HG02943 (cell line): Measurements from ENCODE around the gene KIRREL3.

ENCODE experiments used
- ATAC-seq: cut with Tn5 transposase; IDR thresholded peaks from one replicate; pipeline ENCODE4 v1.9.1; 2021; ENCODE audit warnings: mild to moderate bottlenecking, low read depth, moderate library complexity; ENCODE audit not compliant: unreplicated experiment

The KIRREL3 gene

DNA sequence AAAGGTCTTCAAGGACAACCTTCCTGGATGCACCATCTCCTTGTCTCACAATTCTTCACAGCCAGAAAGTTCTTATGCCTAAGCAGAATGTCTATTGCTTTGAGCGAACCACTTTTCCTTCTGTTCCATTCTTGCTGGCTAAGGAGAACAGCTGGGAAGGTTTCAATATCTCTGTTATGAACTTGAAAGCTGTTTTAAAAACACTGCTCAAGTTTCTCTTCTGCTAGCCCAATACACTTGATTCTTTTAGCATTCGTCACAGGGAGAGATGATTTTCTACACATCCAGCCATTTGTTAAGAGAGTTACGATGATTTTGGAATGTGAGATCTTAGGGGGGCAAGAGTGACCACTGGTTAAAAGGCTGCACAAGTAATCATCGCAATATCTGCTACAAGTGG lies 249.3 kb downstream of the KIRREL3 start:
- no peak for ATAC-seq

DNA sequence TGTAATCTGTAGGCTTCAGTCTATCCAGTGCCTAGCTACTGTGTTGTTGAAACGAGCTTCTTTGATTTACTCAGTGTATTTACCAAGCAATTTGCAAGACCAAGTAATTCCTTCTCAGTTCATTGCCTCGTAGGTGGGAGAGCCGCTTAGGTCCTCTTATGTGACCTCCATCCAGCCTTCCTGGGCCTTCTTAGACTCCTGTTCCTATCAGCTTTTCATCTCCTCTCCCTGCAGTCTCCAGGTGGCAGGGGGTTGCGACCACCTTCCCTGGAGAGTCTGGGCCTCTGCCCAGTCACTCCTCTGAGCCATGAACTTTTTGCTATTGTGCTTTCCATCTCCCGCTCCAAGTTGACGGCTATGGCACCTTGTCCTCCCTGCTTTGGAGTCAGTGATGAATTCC lies 251.8 kb downstream of the KIRREL3 start:
- no peak for ATAC-seq

DNA sequence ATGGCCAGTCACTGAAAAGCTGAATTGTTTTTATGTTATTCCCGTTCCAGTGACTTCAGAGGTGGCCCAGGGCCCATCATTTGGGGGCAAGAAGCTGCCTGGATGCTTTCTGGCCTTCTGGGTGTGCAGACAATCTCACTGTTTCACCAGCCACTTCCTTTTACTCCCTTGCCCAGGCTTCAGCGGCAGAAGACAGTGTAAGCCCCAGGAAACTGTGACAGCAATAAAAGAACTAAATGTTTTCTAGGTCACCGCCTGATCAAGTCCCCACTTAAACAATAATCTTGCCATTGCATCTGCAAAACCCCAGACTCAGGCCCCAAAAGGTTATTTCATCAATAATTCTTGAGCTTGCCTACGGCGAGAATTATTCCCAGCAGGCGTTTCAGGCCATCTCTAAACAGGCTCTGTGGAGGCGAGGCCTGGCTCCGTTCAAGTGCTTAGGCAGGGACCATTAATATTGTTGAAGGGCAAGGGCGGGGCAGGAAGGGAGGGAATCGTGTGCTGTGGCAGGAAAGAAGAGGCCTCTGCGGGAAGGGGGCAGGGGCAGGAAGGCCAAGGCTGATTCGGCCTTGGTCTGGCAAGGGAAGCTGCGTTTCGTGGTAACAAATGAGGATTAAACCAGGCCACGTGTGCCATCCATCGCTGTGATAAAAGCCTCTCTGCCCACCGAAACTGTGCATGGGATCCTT lies 252.3 kb downstream of the KIRREL3 start:
- ATAC-seq, result no peak

DNA sequence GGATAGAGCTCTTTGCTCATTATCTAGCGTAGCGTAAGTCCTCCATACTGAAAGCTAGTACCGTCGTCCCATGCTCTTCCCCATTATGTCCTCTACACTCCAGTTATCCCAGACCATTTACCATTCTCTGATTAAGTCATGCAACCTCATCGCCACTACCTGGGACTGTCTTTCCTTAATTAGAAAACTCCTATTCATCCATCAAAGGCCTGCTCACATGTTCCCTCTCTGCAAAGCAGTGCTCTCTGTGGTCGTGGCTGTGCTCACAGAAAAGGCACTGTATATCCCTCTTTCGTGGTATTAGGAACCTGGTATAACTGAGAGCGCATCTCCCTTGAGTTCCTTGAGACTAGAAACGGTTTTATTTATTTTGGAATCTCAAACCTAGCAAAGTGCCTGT lies 253.3 kb downstream of the KIRREL3 start:
- no peak for ATAC-seq

DNA sequence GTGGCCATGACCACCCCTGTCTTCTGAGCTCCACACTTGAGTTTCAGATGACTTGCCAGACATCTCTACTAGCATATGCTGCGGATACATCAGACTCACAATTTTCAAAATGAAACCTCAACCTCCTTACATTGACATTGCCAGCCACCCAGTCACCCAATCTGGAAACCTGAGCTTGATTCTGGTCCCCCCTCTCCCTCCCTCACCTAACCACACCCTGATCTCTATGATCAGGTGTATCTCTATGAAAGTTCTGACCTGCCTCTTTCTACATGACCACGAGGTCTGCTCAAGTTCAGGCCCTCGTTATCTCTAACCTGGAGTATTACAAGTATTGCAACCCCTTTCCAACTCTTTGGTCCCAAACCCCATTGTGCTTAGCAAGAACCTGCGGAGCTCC lies 254.1 kb downstream of the KIRREL3 start:
- ATAC-seq, result no peak

DNA sequence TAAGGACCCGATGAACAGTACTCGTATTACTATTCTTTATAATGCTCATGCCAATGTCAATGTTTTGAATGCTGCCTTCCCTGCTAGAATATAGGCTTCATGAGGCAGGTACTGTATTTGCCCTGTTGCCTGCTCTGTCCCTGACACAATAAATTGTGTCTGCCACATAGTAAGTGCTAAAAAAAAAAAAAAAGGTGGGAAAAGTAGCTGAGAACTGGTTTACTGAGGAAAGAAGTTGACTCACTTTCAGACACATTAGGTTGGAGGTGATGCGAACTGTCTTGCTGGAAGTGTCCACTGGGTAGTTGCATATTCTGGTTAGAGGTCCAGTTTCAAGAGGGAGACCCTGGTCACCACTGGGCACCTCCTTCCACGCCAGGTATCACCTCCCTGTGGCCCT lies 255.9 kb downstream of the KIRREL3 start:
- no peak for ATAC-seq

DNA sequence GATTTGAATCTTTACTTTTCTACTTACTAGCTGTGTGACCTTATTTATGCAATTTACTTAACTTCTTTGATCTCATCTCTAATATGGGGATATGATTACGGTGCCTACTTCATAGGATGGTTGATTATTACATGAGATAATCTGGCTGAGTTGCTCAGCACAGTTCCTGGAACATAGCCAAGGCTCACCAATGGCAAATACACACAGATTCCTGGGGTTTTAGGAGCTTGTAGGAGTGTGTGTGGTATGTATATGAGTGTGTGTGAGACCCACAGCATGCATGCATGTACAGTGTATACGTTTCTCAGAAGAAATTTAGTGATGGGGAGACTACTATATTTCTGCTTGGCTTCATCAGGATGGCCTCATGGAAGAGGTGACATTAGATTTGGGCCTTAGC lies 256.9 kb downstream of the KIRREL3 start:
- no peak for ATAC-seq

DNA sequence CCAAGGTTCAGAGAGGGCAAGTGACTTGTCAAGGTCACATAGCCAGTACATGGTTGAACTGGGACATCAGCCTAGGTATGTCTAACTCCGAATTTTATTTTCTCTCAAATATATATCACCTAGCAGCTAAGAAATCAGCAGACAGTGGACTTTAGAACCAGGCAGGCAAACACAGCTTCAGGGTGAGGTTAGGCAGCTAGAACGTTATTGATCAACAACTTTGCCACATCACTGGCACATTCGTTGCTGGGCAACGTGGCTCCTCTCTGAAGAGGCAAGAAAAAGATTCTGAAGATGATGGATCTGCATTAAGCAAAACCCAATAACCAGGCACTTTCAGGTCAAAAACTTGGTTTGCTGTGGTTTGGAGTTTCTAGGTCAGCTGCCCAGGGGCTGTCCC lies 258.0 kb downstream of the KIRREL3 start:
- no peak for ATAC-seq

DNA sequence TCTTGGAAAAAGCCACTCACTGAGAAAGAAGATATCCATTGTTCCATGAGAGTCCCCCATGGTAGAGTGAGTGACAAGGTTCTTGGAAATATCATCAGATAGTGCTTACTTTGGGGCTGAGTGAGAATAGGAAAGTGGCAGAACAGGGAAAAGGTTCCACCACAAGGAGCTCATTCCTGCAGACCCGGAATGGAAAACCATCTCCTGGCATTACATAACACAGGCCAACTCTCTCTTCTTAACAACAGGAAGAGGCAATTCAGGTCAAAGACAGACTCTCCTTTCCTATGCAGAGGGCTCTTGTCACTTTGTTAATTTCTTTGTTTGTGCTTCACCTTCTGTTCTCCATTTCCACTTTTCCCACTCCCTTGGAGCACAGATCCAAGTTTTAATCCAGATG lies 259.7 kb downstream of the KIRREL3 start:
- no peak for ATAC-seq

DNA sequence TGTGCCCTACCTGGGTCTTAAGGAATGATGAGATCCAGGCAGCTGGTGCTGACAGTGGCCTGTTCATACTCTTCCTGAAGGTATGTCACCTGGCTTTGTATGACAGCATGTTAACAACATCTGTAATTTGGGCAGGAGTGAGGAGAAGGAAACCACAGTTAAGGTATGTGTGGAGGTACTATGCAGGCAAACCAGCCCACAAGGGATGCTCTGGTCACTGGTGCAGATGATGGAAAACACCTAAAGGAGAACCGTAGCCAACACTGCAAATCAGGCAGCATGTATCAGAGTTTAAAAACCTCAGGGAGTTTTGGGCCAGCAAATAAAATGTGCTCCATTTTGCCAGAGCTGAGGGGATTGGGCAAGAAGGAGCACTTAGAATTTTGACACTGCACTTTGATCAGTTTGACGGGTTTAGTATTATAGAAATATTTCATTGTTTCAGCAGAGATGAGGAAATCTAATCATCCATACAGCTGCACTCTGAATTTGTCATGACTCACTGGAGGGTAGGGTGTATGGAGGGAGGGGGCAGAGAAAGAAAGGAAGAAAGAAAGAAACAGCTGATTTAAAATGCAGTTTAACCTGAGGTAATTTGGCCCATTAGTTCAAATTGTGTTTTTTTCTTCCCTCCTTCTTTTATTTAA lies 260.9 kb downstream of the KIRREL3 start:
- no peak for ATAC-seq

DNA sequence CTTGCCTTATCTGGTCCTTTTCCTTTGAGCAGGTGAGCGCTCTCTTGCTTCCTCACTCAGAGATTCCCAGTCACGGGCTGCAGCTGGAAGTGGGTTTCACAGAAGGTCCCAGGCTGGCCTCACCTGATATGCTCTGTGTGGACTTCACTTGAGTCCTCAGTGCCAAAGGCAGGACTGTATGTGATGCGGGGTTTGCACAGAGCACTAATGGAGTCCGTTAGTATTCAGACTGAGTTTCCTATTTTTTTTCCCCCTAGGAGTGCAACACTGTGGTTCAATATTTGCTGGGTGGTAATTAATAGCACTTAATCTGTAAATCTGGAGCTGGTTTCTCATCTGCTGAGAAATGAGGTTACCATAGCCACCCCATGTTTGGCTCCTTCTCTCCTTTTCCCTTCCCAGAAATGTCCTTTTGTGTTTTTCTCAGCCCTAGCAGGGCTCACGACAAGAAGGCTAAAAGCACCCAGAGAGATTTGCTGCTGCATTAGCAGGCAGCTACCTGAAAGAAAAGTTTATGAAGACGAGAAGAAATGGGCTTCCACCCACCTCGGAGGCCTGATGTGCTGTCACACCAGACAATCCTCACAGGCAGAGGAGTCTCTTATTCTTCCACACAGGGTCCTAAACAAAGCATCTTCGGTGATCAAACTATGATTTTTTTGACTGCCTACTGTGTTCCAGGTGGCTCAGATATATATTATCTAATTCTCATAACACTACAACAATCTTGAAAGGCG lies 262.1 kb downstream of the KIRREL3 start:
- no peak for ATAC-seq

DNA sequence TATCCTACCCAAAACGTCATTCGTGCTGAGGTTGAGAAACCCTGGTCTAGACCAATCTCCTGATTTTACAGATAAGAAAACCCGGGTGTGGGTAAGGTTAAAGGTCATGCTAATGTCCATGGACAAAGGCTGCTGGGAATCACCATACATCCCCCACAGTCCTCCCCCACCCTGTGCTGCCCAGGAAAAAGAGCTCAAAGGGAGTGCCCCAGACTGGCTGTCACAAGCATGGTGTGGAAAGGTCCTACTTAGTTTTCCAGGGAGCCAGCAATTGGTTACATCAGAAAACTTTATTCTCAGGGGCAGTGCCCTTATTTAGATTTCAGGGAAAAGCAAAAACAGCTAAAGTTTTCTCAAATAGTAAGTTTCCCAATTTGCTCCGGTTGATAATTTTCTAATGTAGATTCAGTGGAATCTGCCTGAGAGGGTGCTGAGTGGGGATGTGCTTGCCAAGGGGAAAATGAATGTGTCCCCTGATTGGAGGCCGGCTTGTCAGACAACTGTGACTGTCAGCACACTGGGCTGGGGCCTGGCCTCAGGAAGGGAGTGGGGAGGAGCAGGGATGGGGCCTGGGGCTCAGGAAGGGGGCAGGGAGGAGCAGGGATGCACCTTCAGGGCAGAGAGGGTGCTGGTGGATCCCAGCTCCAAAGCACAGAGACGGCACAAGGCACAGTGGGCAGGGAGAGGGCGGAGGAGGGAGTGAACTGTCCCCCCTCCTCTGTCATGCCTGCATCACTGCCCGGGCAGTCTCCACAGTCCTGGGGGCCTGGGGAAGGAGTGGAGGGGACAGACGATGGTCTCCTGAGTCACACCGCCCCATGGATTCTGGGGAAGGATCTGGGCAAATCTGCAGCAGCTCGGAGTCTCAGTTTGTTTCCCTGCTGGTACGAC lies 263.6 kb downstream of the KIRREL3 start:
- no peak for ATAC-seq

DNA sequence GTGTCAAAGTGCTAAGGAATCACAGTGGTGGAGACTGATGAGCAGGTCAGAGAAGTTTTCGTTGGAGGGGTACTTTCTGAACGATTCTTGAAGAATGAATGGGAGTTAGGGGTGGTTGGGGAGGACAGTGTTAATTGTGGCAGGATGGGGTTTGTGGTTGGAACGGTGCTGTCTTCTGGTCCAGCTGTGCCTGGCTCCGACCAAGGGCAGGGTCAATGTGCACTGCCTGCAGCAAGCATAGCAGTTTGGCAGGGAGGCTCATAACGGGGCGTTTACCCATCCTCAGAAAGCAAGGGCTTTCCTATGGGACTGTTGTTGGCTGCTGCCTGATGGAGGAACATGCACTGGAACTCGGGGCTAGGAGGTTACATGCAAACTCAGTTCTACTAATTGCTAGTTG lies 265.8 kb downstream of the KIRREL3 start:
- no peak for ATAC-seq

DNA sequence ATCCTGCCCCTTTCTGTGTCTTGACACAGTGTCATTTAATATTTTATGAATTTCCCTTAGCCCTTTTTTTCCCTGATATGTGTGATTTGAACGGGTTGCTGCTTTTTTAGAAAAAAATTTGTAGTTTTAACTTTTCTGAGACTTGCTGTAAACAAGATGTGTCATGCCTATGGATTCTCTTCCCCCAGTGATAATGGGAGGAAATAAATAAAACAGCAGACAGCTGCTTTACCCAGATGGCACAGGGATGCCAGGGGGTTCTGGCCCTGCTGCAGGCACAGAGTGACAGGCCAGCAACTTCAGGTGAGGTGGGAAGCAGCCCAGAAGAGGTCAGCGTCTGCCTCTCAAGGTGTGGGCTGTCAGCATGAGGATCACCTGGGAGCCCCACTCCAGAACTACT lies 266.9 kb downstream of the KIRREL3 start:
- no peak for ATAC-seq

DNA sequence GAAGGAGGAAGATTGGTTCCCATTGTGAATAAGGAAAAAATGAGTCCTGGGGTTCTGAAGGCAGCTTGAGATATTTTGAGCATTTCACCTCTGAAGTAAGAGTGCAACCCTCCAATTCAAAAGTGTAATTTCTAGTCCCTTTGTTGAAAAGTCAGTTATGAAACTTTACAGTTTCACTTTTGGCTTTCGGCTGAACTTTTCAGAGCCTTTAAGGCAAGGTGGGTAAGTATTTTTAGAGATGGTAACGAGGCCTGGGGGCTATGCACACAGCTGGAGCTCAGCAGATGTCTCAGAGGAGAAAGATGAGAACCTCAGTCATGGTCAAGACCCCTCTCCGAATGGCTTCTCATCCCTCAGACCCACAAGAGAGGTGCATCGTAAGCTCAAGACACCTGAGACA lies 267.6 kb downstream of the KIRREL3 start:
- peak; percentile 66 for ATAC-seq

DNA sequence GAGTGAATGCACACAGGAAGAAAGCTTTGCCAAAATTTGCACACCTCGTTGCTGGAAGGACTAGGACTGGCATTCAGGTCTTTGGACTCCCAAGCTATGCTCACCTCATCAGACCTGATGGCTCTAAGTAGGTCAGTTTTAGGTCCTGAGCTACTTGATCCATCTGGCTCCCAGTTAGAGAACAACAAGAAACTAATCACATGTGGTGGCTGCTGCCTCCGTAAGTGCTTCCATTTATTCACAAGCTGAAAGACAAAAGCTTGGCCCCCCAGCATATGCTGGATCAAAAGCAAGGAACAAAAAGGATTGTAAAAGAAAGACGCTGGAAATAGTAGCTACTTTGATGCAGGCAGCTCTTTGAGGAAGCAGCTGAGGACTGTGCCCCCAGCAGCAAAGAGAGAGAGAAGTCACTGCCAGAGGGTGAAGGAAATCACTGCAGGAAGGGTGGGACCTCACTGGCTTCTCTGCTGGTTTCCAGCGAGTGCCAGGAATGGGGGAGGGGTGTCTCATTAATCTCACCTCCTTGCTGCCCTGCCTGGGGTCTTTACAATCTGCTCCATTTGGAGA lies 268.9 kb downstream of the KIRREL3 start:
- ATAC-seq, result no peak

DNA sequence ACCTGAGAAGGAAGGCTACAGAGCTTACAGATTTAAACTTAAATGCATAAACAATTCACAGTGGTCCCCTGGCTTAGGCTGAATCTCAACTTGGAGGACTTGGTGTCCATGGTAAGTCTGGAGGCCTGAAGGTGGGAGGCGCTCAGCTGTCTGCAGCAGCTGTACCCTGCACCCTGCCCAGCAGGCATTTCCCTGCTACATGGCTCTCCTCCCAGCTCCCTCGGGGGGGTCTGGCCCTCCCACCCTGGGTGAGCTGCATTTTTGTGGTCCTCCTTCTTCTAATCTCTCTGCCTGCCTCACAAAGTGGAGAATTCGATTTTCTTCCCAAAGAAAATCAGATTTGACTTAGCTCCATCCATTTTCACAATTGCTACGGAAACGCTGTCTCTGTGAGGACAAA lies 273.2 kb downstream of the KIRREL3 start:
- no peak for ATAC-seq

DNA sequence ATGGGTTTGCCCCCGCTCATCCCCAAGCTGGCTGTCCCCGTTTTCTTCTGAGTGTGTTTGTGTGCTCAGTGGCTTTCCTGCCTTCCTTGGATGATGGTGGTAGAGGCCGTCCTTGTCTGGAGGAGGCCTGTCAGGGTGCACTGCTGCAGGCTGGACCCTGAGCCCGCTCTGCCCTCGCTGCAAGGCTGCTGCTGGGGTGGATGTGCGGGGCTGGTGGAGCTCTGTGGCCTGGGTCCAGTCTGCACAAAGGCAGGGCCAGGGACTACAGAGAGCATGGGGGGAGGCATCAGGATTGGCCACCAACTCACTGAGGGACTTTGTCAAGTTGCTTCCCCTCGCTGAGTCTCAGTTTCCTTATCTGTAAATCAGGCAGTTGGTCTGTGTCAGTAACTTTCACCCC lies 275.0 kb downstream of the KIRREL3 start:
- no peak for ATAC-seq

DNA sequence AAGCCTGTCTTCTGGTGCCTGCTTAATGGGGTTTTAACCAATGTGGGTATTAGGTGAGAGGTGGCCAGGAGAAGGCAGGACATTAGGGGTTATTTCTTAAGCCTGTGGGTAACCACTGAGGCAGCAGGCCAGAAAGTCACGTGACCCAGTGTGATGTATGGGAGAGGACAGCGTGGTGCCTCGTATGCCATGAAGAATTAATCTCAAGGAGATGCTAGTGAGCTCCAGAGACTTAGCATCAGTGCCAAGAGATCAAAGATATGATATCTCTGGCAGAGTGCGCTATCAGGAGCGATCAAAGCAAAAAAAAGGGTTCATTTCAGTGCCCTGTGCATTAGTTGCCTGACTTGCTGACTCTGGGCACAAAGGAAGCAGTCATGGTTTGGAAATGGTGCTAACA lies 275.5 kb downstream of the KIRREL3 start:
- no peak for ATAC-seq

DNA sequence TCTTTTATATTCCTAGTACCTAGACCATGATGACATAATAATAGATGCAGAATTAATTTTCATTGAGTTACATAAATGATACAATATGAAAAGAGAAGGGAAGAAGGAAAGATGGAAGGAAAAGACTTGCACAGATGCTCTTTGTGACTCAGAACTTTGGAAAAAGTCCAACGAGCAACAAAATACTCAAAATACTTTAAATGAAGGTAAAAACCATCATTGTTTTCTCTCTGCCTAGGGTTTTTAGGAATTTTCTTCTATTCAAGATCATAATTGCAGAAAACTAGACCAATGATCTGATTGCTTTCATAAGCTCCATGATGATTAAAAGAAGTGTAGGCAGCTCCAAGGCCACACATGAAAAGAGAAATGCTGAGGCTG lies 276.9 kb downstream of the KIRREL3 start:
- ATAC-seq, result no peak
